Left ventricle myocardium inferior (tissue), 1 donor: ENCODE measurements around the gene SOX2. TPM values are rescaled to one million over a fixed set of nuclear protein-coding genes. Genes with fewer than 3 reads are reported as not detected.

Experiments
- DNase-seq: peaks from one replicate; pipeline ENCODE4 v3.0.0-alpha.2; 2020
- H3K27ac ChIP-seq: fragments of 200-600 bp; replicated peaks from 2 replicates; pipeline ENCODE4 v1.8.0; 2021
- H3K27me3 ChIP-seq: fragments of 200-600 bp; 2 replicates; pipeline ENCODE4 v1.8.0; 2021; ENCODE audit warnings: low read depth
- H3K36me3 ChIP-seq: fragments of 200-600 bp; 2 replicates; pipeline ENCODE4 v1.8.0; 2021
- H3K4me1 ChIP-seq: fragments of 200-600 bp; 2 replicates; pipeline ENCODE4 v1.8.0; 2021
- H3K4me3 ChIP-seq: fragments of 200-600 bp; 2 replicates; pipeline ENCODE4 v1.8.0; 2021; ENCODE audit warnings: mild to moderate bottlenecking, moderate library complexity
- H3K9me3 ChIP-seq: fragments of 200-600 bp; replicated peaks from 2 replicates; pipeline ENCODE4 v1.8.0; 2021
- intact Hi-C: fragments of 100-400 bp; cut with micrococcal nuclease; formaldehyde crosslinking; loops from one replicate; pipeline ENCODE4 v1.11.0; 2022
- total RNA-seq: library from RNA; stranded (reverse); fragmentation: NEBNext Ultra II Directional; extraction: Animal tissue kit (Norgen Biotek cat#: 25700); gene quantifications from one replicate; pipeline ENCODE4 v1.2.1, GENCODE V29; 2021
- TF ChIP-seq, protein P1 (sequence below): fragments of 200-600 bp; IDR thresholded peaks from 2 replicates; pipeline ENCODE4 v1.8.0; 2021; ENCODE audit warnings: antibody characterized with exemption, mild to moderate bottlenecking, borderline replicate concordance
- donor health status: DM: no; HTN: yes; CAD: no; lungs with severe emphysema.

The SOX2 gene
- total RNA-seq, 1 donor from 2014 or later, result 0.16 TPM

DNA sequence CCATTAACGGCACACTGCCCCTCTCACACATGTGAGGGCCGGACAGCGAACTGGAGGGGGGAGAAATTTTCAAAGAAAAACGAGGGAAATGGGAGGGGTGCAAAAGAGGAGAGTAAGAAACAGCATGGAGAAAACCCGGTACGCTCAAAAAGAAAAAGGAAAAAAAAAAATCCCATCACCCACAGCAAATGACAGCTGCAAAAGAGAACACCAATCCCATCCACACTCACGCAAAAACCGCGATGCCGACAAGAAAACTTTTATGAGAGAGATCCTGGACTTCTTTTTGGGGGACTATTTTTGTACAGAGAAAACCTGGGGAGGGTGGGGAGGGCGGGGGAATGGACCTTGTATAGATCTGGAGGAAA, 1.5 kb downstream of the SOX2 start:
- H3K27ac ChIP-seq, result no peak overlapping the region
- no peak for DNase-seq
- H3K27me3 ChIP-seq, result peaks cover 100% of the 10 kb centered on the region
- H3K9me3 ChIP-seq, result no peaks in the 10 kb centered on the region
- intact Hi-C loops, result no loop called here
- H3K36me3 ChIP-seq, result no peaks in the 10 kb centered on the region
- TF ChIP-seq, protein P1, sequence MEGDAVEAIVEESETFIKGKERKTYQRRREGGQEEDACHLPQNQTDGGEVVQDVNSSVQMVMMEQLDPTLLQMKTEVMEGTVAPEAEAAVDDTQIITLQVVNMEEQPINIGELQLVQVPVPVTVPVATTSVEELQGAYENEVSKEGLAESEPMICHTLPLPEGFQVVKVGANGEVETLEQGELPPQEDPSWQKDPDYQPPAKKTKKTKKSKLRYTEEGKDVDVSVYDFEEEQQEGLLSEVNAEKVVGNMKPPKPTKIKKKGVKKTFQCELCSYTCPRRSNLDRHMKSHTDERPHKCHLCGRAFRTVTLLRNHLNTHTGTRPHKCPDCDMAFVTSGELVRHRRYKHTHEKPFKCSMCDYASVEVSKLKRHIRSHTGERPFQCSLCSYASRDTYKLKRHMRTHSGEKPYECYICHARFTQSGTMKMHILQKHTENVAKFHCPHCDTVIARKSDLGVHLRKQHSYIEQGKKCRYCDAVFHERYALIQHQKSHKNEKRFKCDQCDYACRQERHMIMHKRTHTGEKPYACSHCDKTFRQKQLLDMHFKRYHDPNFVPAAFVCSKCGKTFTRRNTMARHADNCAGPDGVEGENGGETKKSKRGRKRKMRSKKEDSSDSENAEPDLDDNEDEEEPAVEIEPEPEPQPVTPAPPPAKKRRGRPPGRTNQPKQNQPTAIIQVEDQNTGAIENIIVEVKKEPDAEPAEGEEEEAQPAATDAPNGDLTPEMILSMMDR, result no peak
- H3K4me3 ChIP-seq, result peak overlapping the region; percentile 54
- H3K4me1 ChIP-seq, result peaks cover 34% of the 10 kb centered on the region

DNA sequence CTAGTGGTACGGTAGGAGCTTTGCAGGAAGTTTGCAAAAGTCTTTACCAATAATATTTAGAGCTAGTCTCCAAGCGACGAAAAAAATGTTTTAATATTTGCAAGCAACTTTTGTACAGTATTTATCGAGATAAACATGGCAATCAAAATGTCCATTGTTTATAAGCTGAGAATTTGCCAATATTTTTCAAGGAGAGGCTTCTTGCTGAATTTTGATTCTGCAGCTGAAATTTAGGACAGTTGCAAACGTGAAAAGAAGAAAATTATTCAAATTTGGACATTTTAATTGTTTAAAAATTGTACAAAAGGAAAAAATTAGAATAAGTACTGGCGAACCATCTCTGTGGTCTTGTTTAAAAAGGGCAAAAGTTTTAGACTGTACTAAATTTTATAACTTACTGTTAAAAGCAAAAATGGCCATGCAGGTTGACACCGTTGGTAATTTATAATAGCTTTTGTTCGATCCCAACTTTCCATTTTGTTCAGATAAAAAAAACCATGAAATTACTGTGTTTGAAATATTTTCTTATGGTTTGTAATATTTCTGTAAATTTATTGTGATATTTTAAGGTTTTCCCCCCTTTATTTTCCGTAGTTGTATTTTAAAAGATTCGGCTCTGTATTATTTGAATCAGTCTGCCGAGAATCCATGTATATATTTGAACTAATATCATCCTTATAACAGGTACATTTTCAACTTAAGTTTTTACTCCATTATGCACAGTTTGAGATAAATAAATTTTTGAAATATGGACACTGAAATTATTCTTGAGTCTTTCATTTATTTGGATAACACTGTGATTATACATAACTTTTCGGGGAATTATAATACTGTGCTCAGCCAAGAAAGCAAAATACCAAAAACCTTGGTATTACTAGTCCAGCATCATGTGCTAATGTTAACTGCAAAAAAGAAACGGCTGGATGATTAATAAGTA, 2.2 kb downstream of the SOX2 start:
- Histone ChIP-seq H3K9me3 (no peaks in the 10 kb centered on the region), H3K27ac (no peak overlapping the region), H3K4me3 (no peak overlapping the region), H3K36me3 (no peaks in the 10 kb centered on the region), H3K4me1 (peaks cover 34% of the 10 kb centered on the region), H3K27me3 (peaks cover 100% of the 10 kb centered on the region)
- DNase-seq, result no peak
- TF ChIP-seq, protein P1, result no peak
- intact Hi-C loops, result no loop called here

DNA sequence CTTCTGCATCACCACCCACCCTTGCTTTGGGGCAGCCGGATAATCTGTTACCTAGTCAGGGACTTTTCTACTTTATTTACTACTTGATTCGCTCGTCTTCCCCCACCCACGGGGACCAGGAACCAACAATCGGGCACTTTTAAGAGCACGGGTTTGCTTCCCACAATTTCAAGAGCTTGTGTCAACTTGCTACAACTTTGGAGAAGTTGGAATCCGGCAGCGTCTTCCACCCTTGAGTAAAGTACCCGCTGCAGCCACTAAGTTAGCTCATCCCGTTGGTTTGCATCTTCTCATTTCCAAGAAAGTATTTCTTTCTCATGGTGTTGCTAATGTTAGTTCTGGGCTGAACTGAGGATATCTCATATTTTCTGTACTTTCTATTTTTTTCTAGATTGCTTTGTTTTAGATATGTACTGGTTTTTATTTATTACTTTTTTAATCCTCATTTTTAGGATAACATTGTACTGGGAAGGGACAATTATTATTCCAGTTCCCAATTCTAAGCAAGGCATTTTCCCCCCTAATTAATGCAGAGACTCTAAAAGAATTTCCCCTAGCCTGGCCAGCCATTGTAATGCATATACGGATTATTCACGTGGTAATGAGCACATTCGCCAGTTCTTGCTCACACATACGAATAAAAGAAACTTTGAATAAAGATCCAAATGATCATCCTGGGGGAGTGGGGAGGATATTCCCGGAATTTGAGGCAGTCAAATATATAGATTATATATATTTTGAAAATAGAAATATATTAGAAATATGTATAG, 4.0 kb downstream of the SOX2 start:
- Histone ChIP-seq H3K27me3 (peaks cover 100% of the 10 kb centered on the region), H3K9me3 (no peaks in the 10 kb centered on the region), H3K4me1 (peaks cover 23% of the 10 kb centered on the region), H3K27ac (no peak overlapping the region), H3K36me3 (no peaks in the 10 kb centered on the region), H3K4me3 (no peak overlapping the region)
- TF ChIP-seq, protein P1, result no peak
- DNase-seq, result no peak
- intact Hi-C loops, result no loop called here

DNA sequence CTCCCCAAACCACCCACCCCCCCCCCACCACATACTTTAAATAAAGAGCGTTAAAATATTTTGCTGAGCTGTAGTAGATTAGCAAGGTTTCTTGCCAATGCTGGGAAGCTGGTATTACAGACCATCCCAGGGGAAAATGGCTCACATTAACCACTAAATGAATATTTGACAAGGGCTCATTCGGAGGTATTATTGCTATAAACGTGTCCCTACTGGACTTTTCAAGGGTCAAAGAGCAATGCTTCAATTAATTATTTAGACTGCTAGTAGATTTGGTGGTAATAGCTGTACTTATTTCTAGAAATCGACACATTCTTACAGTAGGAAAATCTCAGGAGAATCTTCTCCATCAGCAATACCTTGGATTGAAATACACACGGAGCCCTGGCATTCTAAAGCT, 5.2 kb downstream of the SOX2 start:
- no peak overlapping the region for H3K27ac ChIP-seq
- H3K9me3 ChIP-seq, result no peaks in the 10 kb centered on the region
- H3K27me3 ChIP-seq, result peaks cover 100% of the 10 kb centered on the region
- intact Hi-C loops, result no loop called here
- TF ChIP-seq, protein P1, result no peak
- H3K4me1 ChIP-seq, result peaks cover 11% of the 10 kb centered on the region
- no peak for DNase-seq
- no peak overlapping the region for H3K4me3 ChIP-seq
- no peaks in the 10 kb centered on the region for H3K36me3 ChIP-seq

DNA sequence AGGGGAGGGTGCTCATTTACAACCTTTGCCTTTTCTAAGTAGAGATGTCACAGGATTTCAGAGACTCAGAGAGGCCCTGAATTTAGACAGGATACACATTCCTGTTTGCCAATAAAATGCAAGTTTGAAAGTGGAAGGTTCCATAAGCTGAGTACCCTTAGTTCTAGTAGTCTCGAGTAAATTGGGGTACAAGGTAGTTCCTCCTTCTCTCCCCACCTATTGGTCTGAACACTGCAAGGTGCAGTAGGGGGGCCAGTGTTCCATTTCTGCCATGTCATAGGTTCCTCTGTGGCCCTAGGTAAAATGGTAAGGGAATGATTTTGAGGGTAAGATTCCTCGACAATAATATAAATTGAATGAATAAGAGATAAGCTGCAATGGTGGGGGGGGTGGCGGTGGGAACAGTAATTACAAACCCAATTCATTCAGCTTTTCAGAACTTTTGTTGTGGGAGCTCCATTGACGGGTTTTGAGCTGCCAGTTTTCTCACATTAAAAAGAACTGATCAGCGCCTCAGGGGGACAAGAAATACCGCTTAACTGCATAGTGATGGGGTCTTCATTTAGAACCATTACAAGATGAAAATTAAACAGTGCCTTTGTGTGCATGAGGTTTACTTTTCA, 5.9 kb downstream of the SOX2 start:
- peaks cover 4% of the 10 kb centered on the region for H3K4me1 ChIP-seq
- no peak overlapping the region for H3K27ac ChIP-seq
- H3K27me3 ChIP-seq, result peaks cover 100% of the 10 kb centered on the region
- intact Hi-C loops, result no loop called here
- H3K9me3 ChIP-seq, result no peaks in the 10 kb centered on the region
- no peaks in the 10 kb centered on the region for H3K36me3 ChIP-seq
- no peak overlapping the region for H3K4me3 ChIP-seq
- no peak for DNase-seq
- TF ChIP-seq, protein P1, result no peak
